HepG2 (cell line): Measurements from ENCODE around the gene FAM124A.

ENCODE experiments used
- PAF1 ChIP-seq: IDR thresholded peaks from 2 replicates; pipeline ENCODE4 v1.6.1; 2016; ENCODE audit warnings: missing genetic modification reagents, missing compliant biosample characterization
- POLR2A ChIP-seq, 2 experiments: IDR thresholded peaks; 2 replicates each; pipeline ENCODE4 v1.6.1; 2011; ENCODE audit warnings: low read depth in 2 of 2, low read length in 2 of 2, mild to moderate bottlenecking in 1 of 2, moderate library complexity in 1 of 2; ENCODE audit not compliant: insufficient read depth in 1 of 2
- RAD51 ChIP-seq: fragments of 450-650 bp; IDR thresholded peaks from 2 replicates; pipeline ENCODE4 v1.6.1; 2016; ENCODE audit warnings: borderline replicate concordance
- RXRB ChIP-seq: IDR thresholded peaks from 2 replicates; pipeline ENCODE4 v1.6.1; 2016; ENCODE audit warnings: borderline replicate concordance, missing genetic modification reagents, missing compliant biosample characterization
- SP2 ChIP-seq: sonication (generic); formaldehyde crosslinking; IDR thresholded peaks from 2 replicates; pipeline ENCODE4 v1.5.1; 2020; ENCODE audit warnings: mild to moderate bottlenecking, missing genetic modification reagents
- TF ChIP-seq, protein P1 (sequence below): sonication (generic); formaldehyde crosslinking; IDR thresholded peaks from 2 replicates; pipeline ENCODE4 v1.8.1; 2023; ENCODE audit warnings: missing genetic modification reagents, mild to moderate bottlenecking, borderline replicate concordance

DNA sequence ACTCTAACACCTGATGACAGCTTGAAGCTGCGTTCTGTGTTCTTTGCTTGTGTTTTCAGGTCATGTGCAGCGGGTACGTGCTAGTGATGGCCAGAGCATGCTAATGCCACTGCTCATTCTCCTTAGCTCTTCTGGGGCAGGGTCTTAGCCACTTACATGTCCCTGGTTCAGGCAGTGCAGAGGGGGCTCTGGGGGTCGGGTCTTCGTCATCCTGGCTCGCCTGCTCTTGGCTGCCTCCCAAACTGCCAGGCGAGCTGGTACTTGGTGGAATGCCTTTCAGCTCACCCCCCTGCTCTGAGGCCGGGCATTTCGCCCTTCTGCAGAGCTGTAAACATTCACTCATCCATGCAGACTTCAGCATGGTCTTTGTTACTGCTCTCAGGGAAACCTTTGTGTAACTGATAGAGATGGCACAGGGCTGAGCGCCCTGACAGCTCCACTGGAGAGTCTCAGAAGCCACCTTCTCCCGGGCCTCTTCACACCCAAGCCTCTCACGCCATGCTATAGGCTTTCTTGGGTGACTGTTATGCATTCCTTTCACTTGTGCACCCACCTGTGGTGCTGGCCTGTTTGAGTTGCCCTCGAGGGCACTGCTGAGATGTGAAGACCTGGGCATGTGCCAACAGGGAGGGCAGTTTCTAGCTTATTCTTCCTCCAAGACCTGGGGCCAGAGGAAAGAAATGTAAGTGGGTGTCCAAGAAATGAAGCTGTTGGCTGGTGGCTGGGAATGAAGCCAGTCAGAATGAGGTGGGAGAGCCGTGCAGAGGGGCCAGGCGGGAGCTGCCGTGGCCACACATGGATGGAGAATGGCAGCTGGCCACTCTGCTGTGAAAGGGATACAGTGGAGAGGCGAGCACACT, 24.4 kb downstream of the FAM124A start:
- TF ChIP-seq SP2 (no peak), RXRB (CRISPR knock-in tag) (no peak), POLR2A (IDR thresholded peaks at IDR 0.05; ENCODE audit: insufficient read depth in 1 of 2, low read depth in 2 of 2, low read length in 2 of 2) (no peak), PAF1 (no peak), RAD51 (no peak)
- TF ChIP-seq, protein P1, sequence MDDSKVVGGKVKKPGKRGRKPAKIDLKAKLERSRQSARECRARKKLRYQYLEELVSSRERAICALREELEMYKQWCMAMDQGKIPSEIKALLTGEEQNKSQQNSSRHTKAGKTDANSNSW (CRISPR knock-in tag): no peak
